ENCODE results near the gene TKT. TPM values are rescaled to one million over a fixed set of nuclear protein-coding genes. Genes with fewer than 3 reads are reported as not detected.

TKT gene
- total and polyA plus RNA-seq, 3 donors from 2014 or later, result 99.9 to 184 (median 112) TPM

GRCh38 chr3:53181024-53181371 lies 74.8 kb downstream of the TKT start:
- H3K27me3 ChIP-seq, result no peaks in the 10 kb centered on the region
- H3K9me3 ChIP-seq, result no peaks in the 10 kb centered on the region
- 58 to 77% methylated on average over 3 to 4 of the region's 4 CpGs for WGBS, 2 donors
- intact Hi-C loops (cut with DNase I; ENCODE audit: low total_unique reads), result no loop called here
- H3K4me1 ChIP-seq, result no peaks in the 10 kb centered on the region
- H3K27ac ChIP-seq, result no peak overlapping the region
- no peak for DNase-seq
- H3K4me3 ChIP-seq, result no peak overlapping the region
- H3K36me3 ChIP-seq (ENCODE audit: low read depth, missing control alignments), result no peaks in the 10 kb centered on the region
- TF ChIP-seq CTCF (IDR thresholded peaks at IDR 0.05) (no peak), POLR2A (IDR thresholded peaks at IDR 0.05) (no peak)

GRCh38 chr3:53180305-53181023 lies 75.4 kb downstream of the TKT start:
- intact Hi-C loops (cut with DNase I; ENCODE audit: low total_unique reads), result no loop called here
- Histone ChIP-seq H3K27me3 (no peaks in the 10 kb centered on the region), H3K27ac (no peak overlapping the region), H3K4me1 (no peaks in the 10 kb centered on the region), H3K4me3 (no peak overlapping the region), H3K9me3 (no peaks in the 10 kb centered on the region), H3K36me3 (ENCODE audit: low read depth, missing control alignments) (no peaks in the 10 kb centered on the region)
- 85 to 88% methylated on average over 9 of the region's 11 CpGs for WGBS, 2 donors
- TF ChIP-seq POLR2A (IDR thresholded peaks at IDR 0.05) (no peak), CTCF (IDR thresholded peaks at IDR 0.05) (no peak)
- no peak for DNase-seq

- Histone ChIP-seq H3K27ac (no peak overlapping the region), H3K27me3 (no peaks in the 10 kb centered on the region), H3K9me3 (no peaks in the 10 kb centered on the region), H3K4me3 (no peak overlapping the region), H3K36me3 (ENCODE audit: low read depth, missing control alignments) (no peaks in the 10 kb centered on the region), H3K4me1 (no peaks in the 10 kb centered on the region)
- no peak for DNase-seq
- 91 to 96% methylated on average over 4 to 20 of the region's 20 CpGs for WGBS, 2 donors
- intact Hi-C loops (cut with DNase I; ENCODE audit: low total_unique reads), result no loop called here
- no peak for TF ChIP-seq POLR2A (IDR thresholded peaks at IDR 0.05)
- TF ChIP-seq CTCF (IDR thresholded peaks at IDR 0.05), result no peak
These were observed 76.2 kb downstream of the TKT start for GRCh38 chr3:53179580-53179979.

- Histone ChIP-seq H3K4me3 (no peak overlapping the region), H3K9me3 (no peaks in the 10 kb centered on the region), H3K36me3 (ENCODE audit: low read depth, missing control alignments) (no peaks in the 10 kb centered on the region), H3K27me3 (no peaks in the 10 kb centered on the region), H3K4me1 (no peaks in the 10 kb centered on the region), H3K27ac (no peak overlapping the region)
- no peak for DNase-seq
- WGBS, 2 donors, result 98 to 99% methylated on average over 8 to 15 of the region's 15 CpGs
- TF ChIP-seq POLR2A (IDR thresholded peaks at IDR 0.05) (no peak), CTCF (IDR thresholded peaks at IDR 0.05) (no peak)
- intact Hi-C loops (cut with DNase I; ENCODE audit: low total_unique reads), result no loop called here
These were observed 77.6 kb downstream of the TKT start for GRCh38 chr3:53178246-53178645.

Measured in testis (tissue), 3 donors.